ENCODE data around the gene RUSC1. TPM values are rescaled to one million over a fixed set of nuclear protein-coding genes. Genes with fewer than 3 reads are reported as not detected.

RUSC1 gene
- total RNA-seq, 1 experiment from 2014 or later: 69.2 TPM

DNA sequence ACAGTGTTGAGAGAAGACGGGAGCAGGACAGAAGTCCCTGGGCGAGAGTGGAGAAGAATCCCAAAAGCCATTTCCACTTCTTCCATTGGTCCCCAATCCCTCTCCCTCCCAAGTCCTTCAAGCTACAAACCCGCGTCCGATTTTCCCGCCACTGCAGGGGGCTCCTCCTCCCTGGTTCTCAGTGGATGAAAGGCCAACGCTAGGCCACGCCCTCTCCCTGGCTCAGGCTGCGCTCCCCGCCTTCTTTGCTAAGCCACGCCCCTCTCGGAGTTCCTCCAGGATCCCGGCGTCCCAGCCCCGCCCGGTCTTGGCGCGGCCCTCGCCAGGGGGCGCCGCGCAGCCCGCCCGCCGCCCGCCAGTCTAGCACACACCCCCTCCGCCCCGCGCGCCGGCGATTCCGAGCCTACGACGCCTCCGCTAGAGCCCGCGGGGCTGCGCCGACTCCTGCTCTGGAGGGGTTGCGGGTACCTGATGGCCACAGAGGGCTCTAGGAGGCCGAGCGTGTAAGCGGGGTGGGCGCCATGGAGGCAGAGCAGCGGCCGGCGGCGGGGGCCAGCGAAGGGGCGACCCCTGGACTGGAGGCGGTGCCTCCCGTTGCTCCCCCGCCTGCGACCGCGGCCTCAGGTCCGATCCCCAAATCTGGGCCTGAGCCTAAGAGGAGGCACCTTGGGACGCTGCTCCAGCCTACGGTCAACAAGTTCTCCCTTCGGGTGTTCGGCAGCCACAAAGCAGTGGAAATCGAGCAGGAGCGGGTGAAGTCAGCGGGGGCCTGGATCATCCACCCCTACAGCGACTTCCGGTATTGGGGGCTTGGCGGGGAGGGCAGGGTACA, 43.4 kb upstream of the RUSC1 start, which contains the start of gene HCN3 (continued):
- TF ChIP-seq, protein P1, sequence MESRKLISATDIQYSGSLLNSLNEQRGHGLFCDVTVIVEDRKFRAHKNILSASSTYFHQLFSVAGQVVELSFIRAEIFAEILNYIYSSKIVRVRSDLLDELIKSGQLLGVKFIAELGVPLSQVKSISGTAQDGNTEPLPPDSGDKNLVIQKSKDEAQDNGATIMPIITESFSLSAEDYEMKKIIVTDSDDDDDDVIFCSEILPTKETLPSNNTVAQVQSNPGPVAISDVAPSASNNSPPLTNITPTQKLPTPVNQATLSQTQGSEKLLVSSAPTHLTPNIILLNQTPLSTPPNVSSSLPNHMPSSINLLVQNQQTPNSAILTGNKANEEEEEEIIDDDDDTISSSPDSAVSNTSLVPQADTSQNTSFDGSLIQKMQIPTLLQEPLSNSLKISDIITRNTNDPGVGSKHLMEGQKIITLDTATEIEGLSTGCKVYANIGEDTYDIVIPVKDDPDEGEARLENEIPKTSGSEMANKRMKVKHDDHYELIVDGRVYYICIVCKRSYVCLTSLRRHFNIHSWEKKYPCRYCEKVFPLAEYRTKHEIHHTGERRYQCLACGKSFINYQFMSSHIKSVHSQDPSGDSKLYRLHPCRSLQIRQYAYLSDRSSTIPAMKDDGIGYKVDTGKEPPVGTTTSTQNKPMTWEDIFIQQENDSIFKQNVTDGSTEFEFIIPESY (IDR thresholded peaks at IDR 0.05; ENCODE audit: extremely low read depth, insufficient replicate concordance, low read length): no peak

DNA sequence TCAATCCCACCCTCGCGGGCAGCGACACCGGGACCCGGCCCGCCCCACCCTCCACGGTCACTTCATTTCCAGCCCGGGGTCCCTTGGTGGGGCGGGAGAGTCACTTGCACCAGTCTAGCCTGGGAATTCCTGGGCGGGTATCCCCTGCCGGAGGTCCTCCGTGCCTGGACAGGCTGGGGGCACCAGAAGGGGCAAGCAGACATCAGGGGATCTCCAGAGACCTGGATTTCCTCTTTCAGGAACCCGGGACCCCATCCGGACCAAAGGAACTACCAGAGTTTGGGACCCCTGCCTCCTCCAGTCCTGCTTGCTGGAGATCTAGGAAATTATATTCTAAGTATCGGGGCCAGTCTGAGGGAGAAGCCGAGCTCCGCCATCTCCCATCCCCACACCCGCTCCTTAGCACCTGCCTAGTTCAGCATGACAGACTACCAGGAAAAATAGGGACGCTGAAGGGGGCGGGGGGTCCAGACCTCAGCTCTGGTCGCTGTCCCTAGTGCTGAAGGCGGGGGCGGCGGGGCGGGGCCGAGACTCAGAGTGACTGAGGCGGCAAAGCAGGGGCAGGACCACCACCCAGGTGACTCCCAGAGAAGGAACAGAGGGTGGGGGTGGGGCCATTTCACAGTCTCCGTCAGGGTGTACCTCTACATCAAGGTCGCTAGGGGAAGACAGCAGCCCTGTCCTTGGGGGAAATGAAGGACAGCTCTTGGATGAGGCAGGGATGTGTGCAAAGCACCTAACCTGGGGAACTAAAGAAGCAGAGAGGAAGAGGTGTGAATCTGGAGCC, 42.6 kb upstream of the RUSC1 start:
- H3K4me1 ChIP-seq (ENCODE audit: control insufficient read depth in 1 of 2, insufficient read depth in 2 of 2, low read length in 2 of 2): peaks cover 10 to 30% of the 10 kb centered on the region in 2 experiments
- H3K27ac ChIP-seq (ENCODE audit: low read depth, low read length): peak overlapping the region; percentile 63
- no peaks in the 10 kb centered on the region for H3K27me3 ChIP-seq (ENCODE audit: insufficient read depth, low read length)
- H3K36me3 ChIP-seq (ENCODE audit: control insufficient read depth in 1 of 2, insufficient read depth in 2 of 2, low read length in 2 of 2): no peaks in the 10 kb centered on the region
- ATAC-seq (peak; percentile 55), DNase-seq (ENCODE audit: low read depth, low spot score) (no peak)
- intact Hi-C loops (cut with micrococcal nuclease): loop anchor here (1.0 to 5.0 kb wide), 2 partner anchors 45 to 224 kb away; no protein-coding TSS in a partner anchor
- ChIA-PET CTCF (interaction anchor here (0.9 to 1.2 kb wide), 4 partner anchors 27 to 71 kb away, joined by 3 to 5 read pairs (median 4); no protein-coding TSS in a partner anchor), RAD21 (ENCODE audit: low non-redundant PET in 1 of 2, low total read pairs in 2 of 2, uncharacterized antibody in 2 of 2, unreplicated experiment in 2 of 2) (interaction anchor here (0.6 to 0.8 kb wide), 2 partner anchors 30 to 285 kb away, joined by 5 to 8 read pairs; partner anchors contain the start of gene FDPS (in 1 of the 2)), POLR2A (no interaction called here)
- TF ChIP-seq, protein P2, sequence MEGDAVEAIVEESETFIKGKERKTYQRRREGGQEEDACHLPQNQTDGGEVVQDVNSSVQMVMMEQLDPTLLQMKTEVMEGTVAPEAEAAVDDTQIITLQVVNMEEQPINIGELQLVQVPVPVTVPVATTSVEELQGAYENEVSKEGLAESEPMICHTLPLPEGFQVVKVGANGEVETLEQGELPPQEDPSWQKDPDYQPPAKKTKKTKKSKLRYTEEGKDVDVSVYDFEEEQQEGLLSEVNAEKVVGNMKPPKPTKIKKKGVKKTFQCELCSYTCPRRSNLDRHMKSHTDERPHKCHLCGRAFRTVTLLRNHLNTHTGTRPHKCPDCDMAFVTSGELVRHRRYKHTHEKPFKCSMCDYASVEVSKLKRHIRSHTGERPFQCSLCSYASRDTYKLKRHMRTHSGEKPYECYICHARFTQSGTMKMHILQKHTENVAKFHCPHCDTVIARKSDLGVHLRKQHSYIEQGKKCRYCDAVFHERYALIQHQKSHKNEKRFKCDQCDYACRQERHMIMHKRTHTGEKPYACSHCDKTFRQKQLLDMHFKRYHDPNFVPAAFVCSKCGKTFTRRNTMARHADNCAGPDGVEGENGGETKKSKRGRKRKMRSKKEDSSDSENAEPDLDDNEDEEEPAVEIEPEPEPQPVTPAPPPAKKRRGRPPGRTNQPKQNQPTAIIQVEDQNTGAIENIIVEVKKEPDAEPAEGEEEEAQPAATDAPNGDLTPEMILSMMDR (IDR thresholded peaks at IDR 0.05 in 2 of 3, conservative IDR thresholded peaks at IDR 0.05 in 1 of 3; ENCODE audit: borderline replicate concordance in 1 of 3, insufficient read depth in 1 of 3, low read depth in 2 of 3, low read length in 2 of 3): peak in 2 of 3 experiments; percentile 51; a peak in 4 of 6 replicates
- TF ChIP-seq EZH2phosphoT487 (IDR thresholded peaks at IDR 0.05; ENCODE audit: borderline replicate concordance) (no peak), RAD21 (IDR thresholded peaks at IDR 0.05; ENCODE audit: low read depth) (peak; percentile 47; the same call in 1 of the 2 replicates), JUND (IDR thresholded peaks at IDR 0.05) (no peak), CBX3 (IDR thresholded peaks at IDR 0.05; ENCODE audit: low read depth) (no peak), EZH2 (IDR thresholded peaks at IDR 0.05) (no peak), POLR2A (IDR thresholded peaks at IDR 0.05; ENCODE audit: borderline replicate concordance, extremely low read depth, insufficient read depth, insufficient read length) (no peak), EGR1 (IDR thresholded peaks at IDR 0.05; ENCODE audit: low read depth) (peak; percentile 95)
- TF ChIP-seq, protein P3, sequence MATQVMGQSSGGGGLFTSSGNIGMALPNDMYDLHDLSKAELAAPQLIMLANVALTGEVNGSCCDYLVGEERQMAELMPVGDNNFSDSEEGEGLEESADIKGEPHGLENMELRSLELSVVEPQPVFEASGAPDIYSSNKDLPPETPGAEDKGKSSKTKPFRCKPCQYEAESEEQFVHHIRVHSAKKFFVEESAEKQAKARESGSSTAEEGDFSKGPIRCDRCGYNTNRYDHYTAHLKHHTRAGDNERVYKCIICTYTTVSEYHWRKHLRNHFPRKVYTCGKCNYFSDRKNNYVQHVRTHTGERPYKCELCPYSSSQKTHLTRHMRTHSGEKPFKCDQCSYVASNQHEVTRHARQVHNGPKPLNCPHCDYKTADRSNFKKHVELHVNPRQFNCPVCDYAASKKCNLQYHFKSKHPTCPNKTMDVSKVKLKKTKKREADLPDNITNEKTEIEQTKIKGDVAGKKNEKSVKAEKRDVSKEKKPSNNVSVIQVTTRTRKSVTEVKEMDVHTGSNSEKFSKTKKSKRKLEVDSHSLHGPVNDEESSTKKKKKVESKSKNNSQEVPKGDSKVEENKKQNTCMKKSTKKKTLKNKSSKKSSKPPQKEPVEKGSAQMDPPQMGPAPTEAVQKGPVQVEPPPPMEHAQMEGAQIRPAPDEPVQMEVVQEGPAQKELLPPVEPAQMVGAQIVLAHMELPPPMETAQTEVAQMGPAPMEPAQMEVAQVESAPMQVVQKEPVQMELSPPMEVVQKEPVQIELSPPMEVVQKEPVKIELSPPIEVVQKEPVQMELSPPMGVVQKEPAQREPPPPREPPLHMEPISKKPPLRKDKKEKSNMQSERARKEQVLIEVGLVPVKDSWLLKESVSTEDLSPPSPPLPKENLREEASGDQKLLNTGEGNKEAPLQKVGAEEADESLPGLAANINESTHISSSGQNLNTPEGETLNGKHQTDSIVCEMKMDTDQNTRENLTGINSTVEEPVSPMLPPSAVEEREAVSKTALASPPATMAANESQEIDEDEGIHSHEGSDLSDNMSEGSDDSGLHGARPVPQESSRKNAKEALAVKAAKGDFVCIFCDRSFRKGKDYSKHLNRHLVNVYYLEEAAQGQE (IDR thresholded peaks at IDR 0.05; ENCODE audit: low read depth): peak; percentile 85; the same call in 1 of the 2 replicates
- no peaks in the 10 kb centered on the region for H3K9me2 ChIP-seq (ENCODE audit: insufficient read depth)
- peak overlapping the region; percentile 76 to 85 for H3K4me3 ChIP-seq (replicated peaks in 1 of 2; ENCODE audit: low read depth in 1 of 2, low read length in 2 of 2)
- no TSS peak for BruUV-seq (replicated peaks)
- H3K4me2 ChIP-seq (ENCODE audit: low read length): peak overlapping the region; percentile 100
- H3K9me3 ChIP-seq (ENCODE audit: control insufficient read depth in 1 of 2, insufficient read depth in 1 of 2, low read depth in 1 of 2, low read length in 2 of 2): no peaks in the 10 kb centered on the region
- peaks cover 5% of the 10 kb centered on the region; the same call in 1 of the 2 replicates for H3K79me2 ChIP-seq (ENCODE audit: insufficient read depth, low read length)
- peak overlapping the region; percentile 67 for H3K9ac ChIP-seq (ENCODE audit: low read length)
- H2AFZ ChIP-seq (ENCODE audit: low read depth, low read length, poor library complexity, severe bottlenecking): no peak overlapping the region
- H4K20me1 ChIP-seq (ENCODE audit: insufficient read depth): no peaks in the 10 kb centered on the region

All from HCT116 (cell line).